A673 (cell line): ENCODE results near the gene NHLRC2. TPM values are rescaled to one million over a fixed set of nuclear protein-coding genes. Genes with fewer than 3 reads are reported as not detected.

ENCODE experiments used
- BruUV-seq: library from RNA; stranded (reverse); fragments of 400-500 nt; replicated peaks from 2 replicates; lab custom pipeline; 2021; lab: Mats Ljungman, UMichigan
- CTCF ChIA-PET: fragments of 300-600 bp; sonication (Branson Sonifier 250); formaldehyde crosslinking; loops from one replicate; lab custom pipeline; 2022; ENCODE audit warnings: antibody characterized with exemption; lab: Charles Lee
- POLR2A ChIA-PET: fragments of 300-600 bp; sonication (Branson Sonifier 250); formaldehyde crosslinking; loops from one replicate; lab custom pipeline; 2022; ENCODE audit warnings: antibody characterized with exemption; ENCODE audit not compliant: low non-redundant PET; lab: Charles Lee
- DNase-seq: peaks from one replicate; pipeline ENCODE4 v3.0.0-alpha.2; 2015; ENCODE audit warnings: low spot score
- H3K27ac ChIP-seq: fragments of 200-600 bp; sonication (generic); 2 replicates; pipeline ENCODE4 v1.5.1; 2016; ENCODE audit warnings: mixed run types, low read depth, mild to moderate bottlenecking, mixed read lengths, antibody characterized with exemption, low read length; ENCODE audit not compliant: poor library complexity, severe bottlenecking
- H3K27me3 ChIP-seq: fragments of 200-600 bp; sonication (generic); replicated peaks from 2 replicates; pipeline ENCODE4 v1.6.1; 2017; ENCODE audit warnings: mixed run types, low read depth, mild to moderate bottlenecking, mixed read lengths, antibody characterized with exemption, low read length; ENCODE audit not compliant: insufficient read depth, poor library complexity
- H3K36me3 ChIP-seq: fragments of 200-600 bp; sonication (generic); 2 replicates; pipeline ENCODE4 v1.6.1; 2016; ENCODE audit warnings: mixed run types, mild to moderate bottlenecking, mixed read lengths, antibody characterized with exemption, low read length; ENCODE audit not compliant: insufficient read depth, poor library complexity, severe bottlenecking
- H3K4me1 ChIP-seq: fragments of 200-600 bp; sonication (generic); 2 replicates; pipeline ENCODE4 v1.6.1; 2017; ENCODE audit warnings: mixed run types, mild to moderate bottlenecking, mixed read lengths, antibody characterized with exemption, low read length; ENCODE audit not compliant: insufficient read depth, poor library complexity, severe bottlenecking
- H3K4me3 ChIP-seq: fragments of 200-600 bp; sonication (generic); 2 replicates; pipeline ENCODE4 v1.5.1; 2016; ENCODE audit warnings: low read depth, mixed run types, mild to moderate bottlenecking, mixed read lengths, low read length; ENCODE audit not compliant: poor library complexity, severe bottlenecking
- H3K9me3 ChIP-seq: fragments of 200-600 bp; sonication (generic); 2 replicates; pipeline ENCODE4 v1.6.1; 2016; ENCODE audit warnings: mixed run types, low read depth, mild to moderate bottlenecking, mixed read lengths, antibody characterized with exemption, low read length; ENCODE audit not compliant: poor library complexity, severe bottlenecking
- CTCF ChIP-seq: fragments of 300-800, 200-600 bp; sonication (generic); conservative IDR thresholded peaks from 2 replicates; pipeline ENCODE4 v1.5.1; 2017; ENCODE audit warnings: low read depth, mild to moderate bottlenecking, antibody characterized with exemption, low read length, moderate library complexity, mixed read lengths
- EZH2 ChIP-seq: fragments of 200-600 bp; sonication (generic); IDR thresholded peaks from 2 replicates; pipeline ENCODE4 v1.6.1; 2017; ENCODE audit warnings: borderline replicate concordance, low read depth, mild to moderate bottlenecking, mixed read lengths, antibody characterized with exemption, low read length; ENCODE audit not compliant: poor library complexity, severe bottlenecking
- intact Hi-C: fragments of 100-400 bp; cut with micrococcal nuclease; formaldehyde crosslinking; loops from one replicate; pipeline ENCODE4 v1.10.0; 2022; ENCODE audit not compliant: unreplicated experiment
- total RNA-seq: library from RNA; stranded (reverse); gene quantifications from 2 replicates; pipeline ENCODE4 v1.2.3, GENCODE V29; 2021

The NHLRC2 gene
- total RNA-seq, 1 experiment from 2014 or later = 49.7 TPM

DNA sequence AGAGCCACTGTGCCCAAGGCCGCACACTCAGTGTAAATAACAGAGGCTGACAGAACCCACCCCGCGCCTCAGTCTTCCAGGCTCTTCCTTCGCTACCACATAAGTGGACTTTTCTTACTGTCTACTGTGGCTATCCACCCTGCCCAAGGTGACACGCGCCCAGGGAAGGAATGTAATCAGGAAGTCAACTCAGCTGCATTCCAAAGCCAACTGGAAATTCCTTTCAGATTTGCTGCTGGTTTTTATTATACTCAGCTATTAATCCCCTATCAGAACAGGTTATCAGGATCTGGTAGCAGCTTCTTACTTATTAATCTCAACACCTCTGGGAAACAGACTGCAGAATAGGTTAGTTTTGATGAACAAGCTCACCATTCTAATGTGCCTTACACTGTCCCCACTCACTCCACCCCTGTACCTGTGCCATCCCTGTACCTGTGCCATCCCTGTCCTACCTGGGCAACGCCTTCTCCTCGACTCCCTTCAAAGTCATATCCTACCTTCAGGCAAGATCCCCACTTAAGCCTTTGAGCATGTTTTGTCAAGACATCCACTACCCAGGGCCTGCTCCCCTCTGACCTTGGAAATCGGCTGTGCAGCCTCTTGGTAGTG, 90.7 kb downstream of the NHLRC2 start:
- Histone ChIP-seq H3K4me3 (no peak overlapping the region), H3K36me3 (no peaks in the 10 kb centered on the region), H3K27ac (no peak overlapping the region), H3K9me3 (no peaks in the 10 kb centered on the region), H3K27me3 (no peaks in the 10 kb centered on the region), H3K4me1 (no peaks in the 10 kb centered on the region)
- DNase-seq = peak; percentile 55
- no TSS peak for BruUV-seq
- ChIA-PET CTCF (no interaction called here), POLR2A (no interaction called here)
- TF ChIP-seq CTCF (no peak), EZH2 (no peak)
- intact Hi-C loops = no loop called here

DNA sequence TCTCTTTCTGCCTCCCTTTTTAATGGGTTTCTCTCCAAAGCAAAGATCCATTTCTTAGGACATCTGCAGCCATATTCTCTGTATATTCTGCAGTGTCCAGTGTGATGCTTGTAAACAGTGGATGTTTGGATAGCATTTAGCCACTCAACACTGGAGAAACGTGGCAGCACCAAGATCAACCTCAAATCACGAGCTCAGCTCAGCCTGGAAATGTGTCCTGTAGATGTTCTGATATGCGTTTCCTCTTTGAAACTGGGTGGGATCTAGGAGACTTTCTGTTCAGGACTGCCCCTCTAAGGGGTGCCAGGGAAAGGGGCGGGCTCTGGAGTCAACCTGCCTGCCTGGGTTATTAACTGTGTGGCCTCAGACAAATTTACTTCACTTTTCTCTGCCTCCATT, 91.2 kb downstream of the NHLRC2 start:
- Histone ChIP-seq H3K27ac (no peak overlapping the region), H3K4me3 (no peak overlapping the region), H3K4me1 (no peaks in the 10 kb centered on the region), H3K27me3 (no peaks in the 10 kb centered on the region), H3K9me3 (no peaks in the 10 kb centered on the region), H3K36me3 (no peaks in the 10 kb centered on the region)
- intact Hi-C loops = no loop called here
- ChIA-PET POLR2A (no interaction called here), CTCF (no interaction called here)
- no peak for DNase-seq
- no peak for TF ChIP-seq CTCF
- no peak for TF ChIP-seq EZH2
- no TSS peak for BruUV-seq

GRCh38 chr10:113947184-113948041, 93.0 kb downstream of the NHLRC2 start:
- ChIA-PET POLR2A (no interaction called here), CTCF (no interaction called here)
- H3K9me3 ChIP-seq = no peaks in the 10 kb centered on the region
- no TSS peak for BruUV-seq
- H3K27me3 ChIP-seq = no peaks in the 10 kb centered on the region
- H3K4me1 ChIP-seq = no peaks in the 10 kb centered on the region
- H3K36me3 ChIP-seq = no peaks in the 10 kb centered on the region
- H3K27ac ChIP-seq = no peak overlapping the region
- intact Hi-C loops = no loop called here
- DNase-seq = no peak
- no peak overlapping the region for H3K4me3 ChIP-seq
- no peak for TF ChIP-seq CTCF
- no peak for TF ChIP-seq EZH2
